Stomach (tissue), 9 donors: ENCODE data around the gene GLUL. TPM values are rescaled to one million over a fixed set of nuclear protein-coding genes. Genes with fewer than 3 reads are reported as not detected.

ENCODE experiments used
- DNase-seq, 2 donors: peaks; one replicate each; pipeline versions ENCODE4 v3.0.0 to v3.0.0-alpha.2; 2013 to 2019
- H3K27ac ChIP-seq, 5 donors: fragments of 200-600 bp in 4 of 5; sonication (generic) in 4 of 5; one replicate each; pipeline ENCODE4 v1.5.1; 2013 to 2019; ENCODE audit warnings: mild to moderate bottlenecking in 1 of 5, moderate library complexity in 1 of 5
- H3K27me3 ChIP-seq, 3 donors: fragments of 200-600 bp; sonication (generic); one replicate each; pipeline ENCODE4 v1.5.1; 2017 to 2019; ENCODE audit warnings: mixed run types in 1 of 3
- H3K36me3 ChIP-seq, 4 donors: fragments of 200-600 bp; sonication (generic); 1 replicate in 3 of 4; 2 replicates in 1 of 4; pipeline ENCODE4 v1.5.1; 2016 to 2019
- H3K4me1 ChIP-seq, 4 donors: fragments of 200-600 bp; sonication (generic); one replicate each; pipeline ENCODE4 v1.5.1; 2016 to 2019
- H3K4me3 ChIP-seq, 4 donors: fragments of 200-600 bp; sonication (generic) in 3 of 4; one replicate each; pipeline ENCODE4 v1.5.1; 2016 to 2019; ENCODE audit warnings: mild to moderate bottlenecking in 1 of 4
- H3K9me3 ChIP-seq, 4 donors: fragments of 200-600 bp; sonication (generic); one replicate each; pipeline ENCODE4 v1.5.1; 2016 to 2019
- CTCF ChIP-seq, 7 experiments: fragments of 450-650 bp in 4 of 7; fragments of 200-600 bp in 3 of 7; sonication (generic) in 3 of 7; IDR thresholded peaks; one replicate each; pipeline ENCODE4 v1.5.1; 2016 to 2019; ENCODE audit warnings: antibody characterized with exemption in 7 of 7, control low read depth in 2 of 7, mild to moderate bottlenecking in 1 of 7
- EP300 ChIP-seq: sonication (generic); formaldehyde crosslinking; IDR thresholded peaks from one replicate; pipeline ENCODE4 v1.6.1; 2017; ENCODE audit warnings: antibody characterized with exemption
- POLR2A ChIP-seq, 4 donors: fragments of 450-650 bp; IDR thresholded peaks; one replicate each; pipeline ENCODE4 v1.6.1; 2016; ENCODE audit warnings: antibody characterized with exemption in 4 of 4, control low read depth in 2 of 4, mild to moderate bottlenecking in 1 of 4, moderate library complexity in 1 of 4
- POLR2AphosphoS5 ChIP-seq, 3 donors: sonication (generic); formaldehyde crosslinking; IDR thresholded peaks; one replicate each; pipeline ENCODE4 v1.6.1; 2016; ENCODE audit warnings: antibody characterized with exemption in 3 of 3
- WGBS, 5 donors: extraction: QIAGEN DNeasy Blood & Tissue Kit in 3 of 5; methylation state at CpG; one replicate each; pipeline versions ENCODE4 v1.1.5 to v1.1.7; 2013 to 2018; 5-methylcytosine and 5-hydroxymethylcytosine counted together
- intact Hi-C: fragments of 100-400 bp; cut with DNase I; formaldehyde crosslinking; loops from one replicate; pipeline ENCODE4 v1.15.1; 2023; ENCODE audit warnings: low total_unique reads
- polyA plus RNA-seq, 3 donors: library from polyadenylated mRNA; stranded (reverse); fragments of 200-250 nt; gene quantifications; one replicate each; pipeline ENCODE4 v1.2.3, GENCODE V29; 2013
- total RNA-seq, 5 donors: library from RNA; depleted of rRNA; stranded (reverse); fragments of >200 nt; gene quantifications; one replicate each; pipeline versions ENCODE4 v1.1.0 to v1.2.3, GENCODE V29; 2014 to 2016
- donor health status: healthy with polysubstance abuse.
- donor health status: Bipolar disorder and iron deficiency.
- donor health status: healthy.

The GLUL gene
- total and polyA plus RNA-seq, 8 donors: 102 to 1,958 (median 1,530) TPM

- Histone ChIP-seq H3K9me3 (no peaks in the 10 kb centered on the region), H3K4me1 (peaks cover 0 to 7% (median 3%) of the 10 kb centered on the region in 4 donors), H3K27me3 (no peaks in the 10 kb centered on the region), H3K27ac (no peak overlapping the region), H3K4me3 (no peak overlapping the region), H3K36me3 (no peaks in the 10 kb centered on the region)
- intact Hi-C loops: no loop called here
- TF ChIP-seq CTCF (IDR thresholded peaks at IDR 0.05) (no peak), EP300 (no peak), POLR2AphosphoS5 (IDR thresholded peaks at IDR 0.05) (no peak), POLR2A (IDR thresholded peaks at IDR 0.05) (no peak)
- 87 to 95% (median 92%) methylated on average over 2 of the region's 2 CpGs for WGBS, 5 donors
- no peak for DNase-seq
Observed at GRCh38 chr1:182366596-182366995, 25.0 kb downstream of the GLUL start.

GRCh38 chr1:182359645-182360044, 31.9 kb downstream of the GLUL start:
- TF ChIP-seq CTCF (IDR thresholded peaks at IDR 0.05) (no peak), POLR2AphosphoS5 (IDR thresholded peaks at IDR 0.05) (no peak), POLR2A (IDR thresholded peaks at IDR 0.05) (no peak), EP300 (no peak)
- no peak overlapping the region for H3K4me3 ChIP-seq
- no peak for DNase-seq
- no peaks in the 10 kb centered on the region for H3K27me3 ChIP-seq
- H3K27ac ChIP-seq: no peak overlapping the region
- H3K9me3 ChIP-seq: no peaks in the 10 kb centered on the region
- no peaks in the 10 kb centered on the region for H3K4me1 ChIP-seq
- 64 to 74% (median 70%) methylated on average over 7 of the region's 7 CpGs for WGBS, 5 donors
- intact Hi-C loops: no loop called here
- H3K36me3 ChIP-seq: no peaks in the 10 kb centered on the region

GRCh38 chr1:182357913-182358312, 33.7 kb downstream of the GLUL start:
- no peaks in the 10 kb centered on the region for H3K9me3 ChIP-seq
- no peak overlapping the region for H3K4me3 ChIP-seq
- no peak for DNase-seq
- no peak overlapping the region for H3K27ac ChIP-seq
- 72 to 85% (median 75%) methylated on average over 4 of the region's 4 CpGs for WGBS, 5 donors
- intact Hi-C loops: no loop called here
- H3K36me3 ChIP-seq: no peaks in the 10 kb centered on the region
- no peaks in the 10 kb centered on the region for H3K4me1 ChIP-seq
- TF ChIP-seq EP300 (no peak), POLR2A (IDR thresholded peaks at IDR 0.05) (no peak), POLR2AphosphoS5 (IDR thresholded peaks at IDR 0.05) (no peak), CTCF (IDR thresholded peaks at IDR 0.05) (no peak)
- H3K27me3 ChIP-seq: no peaks in the 10 kb centered on the region

- no peak overlapping the region for H3K27ac ChIP-seq
- no peak for DNase-seq
- intact Hi-C loops: no loop called here
- H3K36me3 ChIP-seq: no peaks in the 10 kb centered on the region
- no peaks in the 10 kb centered on the region for H3K4me1 ChIP-seq
- H3K9me3 ChIP-seq: no peaks in the 10 kb centered on the region
- H3K4me3 ChIP-seq: no peak overlapping the region
- no peaks in the 10 kb centered on the region for H3K27me3 ChIP-seq
- TF ChIP-seq POLR2A (IDR thresholded peaks at IDR 0.05): no peak
- no peak for TF ChIP-seq CTCF (IDR thresholded peaks at IDR 0.05)
- WGBS, 5 donors: 72 to 86% (median 83%) methylated on average over 2 of the region's 2 CpGs
Observed at GRCh38 chr1:182357171-182357570, 34.4 kb downstream of the GLUL start.
